GM19395 (cell line): ENCODE measurements around the gene PSMD14.

Experiments used
- ATAC-seq: cut with Tn5 transposase; IDR thresholded peaks from one replicate; pipeline ENCODE4 v1.9.1; 2021; ENCODE audit warnings: mild to moderate bottlenecking, moderate library complexity; ENCODE audit not compliant: unreplicated experiment

Gene PSMD14

GRCh38 chr2:161438598-161438997 is 130.4 kb downstream of the PSMD14 start:
- ATAC-seq = no peak

- no peak for ATAC-seq
Measured at GRCh38 chr2:161445097-161445496, 136.9 kb downstream of the PSMD14 start.

- no peak for ATAC-seq
Measured at GRCh38 chr2:161448431-161448830, 140.2 kb downstream of the PSMD14 start.
